Peyer's patch (tissue), 4 donors: Measurements from ENCODE around the gene FAF2. TPM values are rescaled to one million over a fixed set of nuclear protein-coding genes. Genes with fewer than 3 reads are reported as not detected.

Experiments
- DNase-seq, 3 donors: peaks; one replicate each; pipeline ENCODE4 v3.0.0-alpha.2; 2017 to 2019
- H3K27ac ChIP-seq, 4 donors: fragments of 200-600 bp; sonication (generic); one replicate each; pipeline ENCODE4 v1.5.1; 2016 to 2019
- H3K27me3 ChIP-seq, 2 donors: fragments of 200-600 bp; sonication (generic); one replicate each; pipeline ENCODE4 v1.5.1; 2019
- H3K36me3 ChIP-seq, 3 donors: fragments of 200-600 bp; sonication (generic); one replicate each; pipeline ENCODE4 v1.5.1; 2016 to 2019
- H3K4me1 ChIP-seq, 4 donors: fragments of 200-600 bp; sonication (generic); one replicate each; pipeline ENCODE4 v1.5.1; 2016 to 2019
- H3K4me3 ChIP-seq, 4 donors: fragments of 200-600 bp; sonication (generic); 1 replicate in 3 of 4; 2 replicates in 1 of 4; pipeline ENCODE4 v1.5.1; 2016 to 2019; ENCODE audit warnings: mild to moderate bottlenecking in 1 of 4
- H3K9me3 ChIP-seq, 4 donors: fragments of 200-600 bp; sonication (generic); one replicate each; pipeline ENCODE4 v1.5.1; 2016 to 2019; ENCODE audit warnings: mild to moderate bottlenecking in 1 of 4
- CTCF ChIP-seq, 6 experiments: fragments of 450-650 bp in 4 of 6; fragments of 200-600 bp in 2 of 6; sonication (generic) in 1 of 6; IDR thresholded peaks; one replicate each; pipeline ENCODE4 v1.5.1; 2017 to 2019; ENCODE audit warnings: antibody characterized with exemption in 6 of 6, mild to moderate bottlenecking in 3 of 6, moderate library complexity in 1 of 6
- POLR2A ChIP-seq, 2 donors: fragments of 450-650 bp; IDR thresholded peaks; one replicate each; pipeline ENCODE4 v1.5.1; 2017; ENCODE audit warnings: antibody characterized with exemption in 2 of 2, mild to moderate bottlenecking in 2 of 2, moderate library complexity in 2 of 2
- total RNA-seq, 4 donors: library from RNA; depleted of rRNA; stranded (reverse); fragments of >200 nt; gene quantifications; one replicate each; pipeline ENCODE4 v1.1.0, GENCODE V29; 2016

Gene FAF2
- total RNA-seq, 4 donors from 2014 or later = 18.2 to 41.5 (median 32.4) TPM

GRCh38 chr5:176530393-176530982 lies 82.3 kb downstream of the FAF2 start:
- no peaks in the 10 kb centered on the region for H3K27me3 ChIP-seq
- H3K36me3 ChIP-seq = peaks cover 0 to 53% (median 3%) of the 10 kb centered on the region in 3 donors
- H3K9me3 ChIP-seq = no peaks in the 10 kb centered on the region
- H3K4me1 ChIP-seq = peaks cover 19 to 64% (median 41%) of the 10 kb centered on the region in 4 donors
- DNase-seq = no peak
- no peak for TF ChIP-seq POLR2A (IDR thresholded peaks at IDR 0.05)
- TF ChIP-seq CTCF (IDR thresholded peaks at IDR 0.05) = no peak
- peak overlapping the region in 2 of 4 donors; percentile 22 to 24 for H3K4me3 ChIP-seq
- peak overlapping the region in 3 of 4 donors; percentile 17 to 84 (median 23) for H3K27ac ChIP-seq

- no peaks in the 10 kb centered on the region for H3K9me3 ChIP-seq
- TF ChIP-seq POLR2A (IDR thresholded peaks at IDR 0.05) = no peak
- no peak for TF ChIP-seq CTCF (IDR thresholded peaks at IDR 0.05)
- H3K27me3 ChIP-seq = no peaks in the 10 kb centered on the region
- H3K4me1 ChIP-seq = peaks cover 19 to 64% (median 41%) of the 10 kb centered on the region in 4 donors
- DNase-seq = no peak
- peak overlapping the region in 1 of 4 donors; percentile 22 for H3K4me3 ChIP-seq
- peak overlapping the region in 3 of 4 donors; percentile 17 to 84 (median 23) for H3K27ac ChIP-seq
- peaks cover 0 to 53% (median 3%) of the 10 kb centered on the region in 3 donors for H3K36me3 ChIP-seq
Observed at GRCh38 chr5:176530983-176531901, 83.1 kb downstream of the FAF2 start.

GRCh38 chr5:176531902-176532493 lies 83.8 kb downstream of the FAF2 start:
- Histone ChIP-seq H3K4me3 (no peak overlapping the region), H3K27me3 (no peaks in the 10 kb centered on the region), H3K9me3 (no peaks in the 10 kb centered on the region), H3K27ac (peak overlapping the region in 1 of 4 donors; percentile 84), H3K36me3 (peaks cover 0 to 53% (median 3%) of the 10 kb centered on the region in 3 donors), H3K4me1 (peaks cover 19 to 64% (median 41%) of the 10 kb centered on the region in 4 donors)
- no peak for DNase-seq
- TF ChIP-seq POLR2A (IDR thresholded peaks at IDR 0.05) (no peak), CTCF (IDR thresholded peaks at IDR 0.05) (no peak)

DNA sequence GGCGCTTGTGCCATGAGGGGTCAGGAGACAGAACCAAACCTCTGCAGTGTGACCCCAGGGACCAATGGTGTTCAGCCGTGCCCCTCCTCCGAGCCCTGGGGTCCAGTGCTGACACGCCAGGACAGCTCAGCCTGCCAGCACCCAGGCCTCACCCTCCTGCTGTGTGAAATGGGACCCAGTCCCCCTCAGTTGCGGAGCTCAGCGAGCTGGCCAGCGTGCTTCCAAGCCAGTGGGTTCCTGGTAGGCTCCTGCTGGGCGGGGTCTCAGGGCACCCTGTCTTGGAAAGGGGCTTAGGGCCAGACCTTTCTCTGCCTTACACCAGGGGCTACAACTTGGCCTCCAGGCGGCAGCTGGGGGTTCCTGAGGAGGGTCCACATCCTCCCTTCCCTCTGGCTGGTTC lies 84.6 kb downstream of the FAF2 start:
- TF ChIP-seq POLR2A (IDR thresholded peaks at IDR 0.05) (no peak), CTCF (IDR thresholded peaks at IDR 0.05) (no peak)
- peak overlapping the region in 3 of 4 donors; percentile 94 to 100 (median 96) for H3K27ac ChIP-seq
- no peaks in the 10 kb centered on the region for H3K9me3 ChIP-seq
- H3K36me3 ChIP-seq = peaks cover 0 to 46% (median 3%) of the 10 kb centered on the region in 3 donors
- peaks cover 19 to 64% (median 41%) of the 10 kb centered on the region in 4 donors for H3K4me1 ChIP-seq
- DNase-seq = no peak
- peak overlapping the region in 1 of 4 donors; percentile 80 for H3K4me3 ChIP-seq
- no peaks in the 10 kb centered on the region for H3K27me3 ChIP-seq

GRCh38 chr5:176533390-176533789 lies 85.2 kb downstream of the FAF2 start:
- H3K4me3 ChIP-seq = peak overlapping the region in 3 of 4 donors; percentile 17 to 80 (median 61)
- DNase-seq = peak in 1 of 3 donors; percentile 33
- H3K36me3 ChIP-seq = peaks cover 0 to 40% (median 3%) of the 10 kb centered on the region in 3 donors

More at GRCh38 chr5:176533390-176533789, 85.2 kb downstream of the FAF2 start:
- TF ChIP-seq CTCF (IDR thresholded peaks at IDR 0.05) = no peak
- Histone ChIP-seq H3K27ac (peak overlapping the region; percentile 94 to 100 (median 97)), H3K27me3 (no peaks in the 10 kb centered on the region), H3K4me1 (peaks cover 19 to 64% (median 45%) of the 10 kb centered on the region in 4 donors), H3K9me3 (no peaks in the 10 kb centered on the region)
